ENCODE data around the gene SDE2.

Gene SDE2

DNA sequence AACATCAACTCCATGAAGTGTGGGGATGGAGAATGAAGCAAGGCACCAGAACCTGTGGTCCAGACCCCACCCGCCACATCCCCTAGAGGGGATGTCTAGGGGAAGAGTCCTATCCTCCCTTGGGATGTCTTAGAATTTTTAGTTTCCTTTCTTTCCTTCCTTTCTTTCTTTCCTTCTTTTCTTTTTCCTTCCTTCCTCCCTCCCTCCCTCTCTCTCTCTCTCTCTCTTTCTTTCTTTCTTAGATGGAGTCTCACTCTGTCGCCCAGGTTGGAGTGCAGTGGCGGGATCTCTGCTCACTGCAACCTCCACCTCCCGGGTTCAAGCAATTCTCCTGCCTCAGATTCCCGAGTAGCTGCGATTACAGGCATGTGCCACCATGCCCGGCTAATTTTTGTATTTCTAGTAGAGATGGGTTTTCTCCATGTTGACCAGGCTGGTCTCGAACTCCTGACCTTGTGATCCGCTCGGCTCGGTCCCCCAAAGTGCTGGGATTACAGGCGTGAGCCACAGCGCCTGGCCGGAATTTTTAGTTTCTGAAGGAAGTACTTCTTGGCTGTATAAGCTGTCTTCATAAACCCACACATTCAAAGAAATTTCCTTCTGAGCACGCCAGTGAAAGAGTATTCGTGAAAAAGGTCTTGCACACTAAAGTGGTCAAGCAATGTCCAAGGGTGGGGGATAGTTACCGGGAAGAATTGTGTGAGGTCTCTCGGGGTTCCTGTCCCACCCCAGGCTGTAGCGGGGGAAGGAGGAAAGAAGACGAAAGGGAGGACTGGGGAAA is 37.3 kb downstream of the SDE2 start:
- no peak overlapping the region for H3K27ac ChIP-seq (ENCODE audit: insufficient read depth in 1 of 2, low read depth in 1 of 2, low read length in 2 of 2, poor library complexity in 1 of 2, severe bottlenecking in 2 of 2)
- ChIA-PET CTCF (interaction anchor here (0.6 to 6.3 kb wide), 22 partner anchors 10 to 484 kb away, joined by 3 to 59 read pairs (median 4); partner anchors contain the start of genes LEFTY1, PYCR2 and TMEM63A), POLR2A (no interaction called here)
- no peaks in the 10 kb centered on the region for H3K27me3 ChIP-seq (replicated peaks in 2 of 5; ENCODE audit: control insufficient read depth in 4 of 5, insufficient read depth in 5 of 5, low read length in 4 of 5)
- no peaks in the 10 kb centered on the region for H3K36me3 ChIP-seq (ENCODE audit: control insufficient read depth in 4 of 4, insufficient read depth in 4 of 4, low read length in 3 of 4)
- peak overlapping the region in 1 of 7 experiments; percentile 19 for H3K4me3 ChIP-seq (ENCODE audit: control insufficient read depth in 1 of 7, extremely low read depth in 1 of 7, insufficient read depth in 4 of 7, low read depth in 2 of 7, low read length in 6 of 7)
- 81% methylated on average over 13 of the region's 20 CpGs for WGBS (ENCODE audit: insufficient coverage)
- DNase-seq, result no peak
- no peaks in the 10 kb centered on the region for H3K9me3 ChIP-seq (ENCODE audit: control extremely low read depth in 1 of 5, control insufficient read depth in 4 of 5, insufficient read depth in 2 of 5, low read depth in 1 of 5, low read length in 4 of 5)
- peaks cover 0 to 5% (median 2%) of the 10 kb centered on the region in 4 experiments for H3K4me1 ChIP-seq (ENCODE audit: control extremely low read depth in 1 of 4, control insufficient read depth in 4 of 4, insufficient read depth in 4 of 4, low read length in 3 of 4)

DNA sequence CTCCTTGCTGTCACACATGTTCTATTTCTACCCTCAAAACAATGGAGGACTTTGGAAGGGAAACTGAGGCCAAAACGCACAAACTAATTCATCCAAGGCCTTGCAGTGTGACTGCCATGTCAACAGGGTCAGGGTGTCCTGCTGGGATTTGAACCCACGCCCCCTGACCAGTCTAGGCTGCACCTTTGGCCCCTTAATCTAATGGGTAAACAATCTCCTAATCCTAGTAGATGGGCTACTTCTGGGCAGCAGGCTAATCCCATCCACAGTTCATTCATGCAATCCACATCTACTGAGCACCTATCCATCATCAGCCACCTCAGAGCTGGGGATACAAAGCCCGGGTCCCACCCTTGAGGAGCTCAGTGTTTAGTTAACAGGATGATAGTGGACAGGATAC is 41.1 kb downstream of the SDE2 start:
- CTCF ChIA-PET, result interaction anchor here (1.1 to 6.3 kb wide), 2 partner anchors 14 to 15 kb away, joined by 4 to 59 read pairs; no protein-coding TSS in a partner anchor
- H3K9me3 ChIP-seq (ENCODE audit: control extremely low read depth in 1 of 5, control insufficient read depth in 4 of 5, insufficient read depth in 2 of 5, low read depth in 1 of 5, low read length in 4 of 5), result no peaks in the 10 kb centered on the region
- H3K36me3 ChIP-seq (ENCODE audit: control insufficient read depth in 4 of 4, insufficient read depth in 4 of 4, low read length in 3 of 4), result no peaks in the 10 kb centered on the region
- DNase-seq, result no peak
- POLR2A ChIA-PET, result no interaction called here
- no peak overlapping the region for H3K4me3 ChIP-seq (ENCODE audit: control insufficient read depth in 1 of 7, extremely low read depth in 1 of 7, insufficient read depth in 4 of 7, low read depth in 2 of 7, low read length in 6 of 7)
- no peaks in the 10 kb centered on the region for H3K27me3 ChIP-seq (replicated peaks in 2 of 5; ENCODE audit: control insufficient read depth in 4 of 5, insufficient read depth in 5 of 5, low read length in 4 of 5)
- H3K4me1 ChIP-seq (ENCODE audit: control extremely low read depth in 1 of 4, control insufficient read depth in 4 of 4, insufficient read depth in 4 of 4, low read length in 3 of 4), result peaks cover 0 to 5% (median 2%) of the 10 kb centered on the region in 4 experiments
- no CpG with 5 or more reads among the region's 3 CpGs for WGBS (ENCODE audit: insufficient coverage)
- no peak overlapping the region for H3K27ac ChIP-seq (ENCODE audit: insufficient read depth in 1 of 2, low read depth in 1 of 2, low read length in 2 of 2, poor library complexity in 1 of 2, severe bottlenecking in 2 of 2)

GRCh38 chr1:225954753-225955152 is 44.4 kb downstream of the SDE2 start:
- no peak for DNase-seq
- Histone ChIP-seq H3K4me3 (ENCODE audit: control insufficient read depth in 1 of 7, extremely low read depth in 1 of 7, insufficient read depth in 4 of 7, low read depth in 2 of 7, low read length in 6 of 7) (no peak overlapping the region), H3K36me3 (ENCODE audit: control insufficient read depth in 4 of 4, insufficient read depth in 4 of 4, low read length in 3 of 4) (no peaks in the 10 kb centered on the region), H3K4me1 (ENCODE audit: control extremely low read depth in 1 of 4, control insufficient read depth in 4 of 4, insufficient read depth in 4 of 4, low read length in 3 of 4) (peaks cover 0 to 17% (median 9%) of the 10 kb centered on the region in 4 experiments), H3K27ac (ENCODE audit: insufficient read depth in 1 of 2, low read depth in 1 of 2, low read length in 2 of 2, poor library complexity in 1 of 2, severe bottlenecking in 2 of 2) (no peak overlapping the region), H3K9me3 (ENCODE audit: control extremely low read depth in 1 of 5, control insufficient read depth in 4 of 5, insufficient read depth in 2 of 5, low read depth in 1 of 5, low read length in 4 of 5) (no peaks in the 10 kb centered on the region), H3K27me3 (replicated peaks in 2 of 5; ENCODE audit: control insufficient read depth in 4 of 5, insufficient read depth in 5 of 5, low read length in 4 of 5) (no peaks in the 10 kb centered on the region)
- ChIA-PET POLR2A (no interaction called here), CTCF (interaction anchor here (0.7 to 0.9 kb wide), 2 partner anchors 11 to 29 kb away, joined by 3 to 4 read pairs; no protein-coding TSS in a partner anchor)
- no CpG with 5 or more reads among the region's 1 CpG for WGBS (ENCODE audit: insufficient coverage)

DNA sequence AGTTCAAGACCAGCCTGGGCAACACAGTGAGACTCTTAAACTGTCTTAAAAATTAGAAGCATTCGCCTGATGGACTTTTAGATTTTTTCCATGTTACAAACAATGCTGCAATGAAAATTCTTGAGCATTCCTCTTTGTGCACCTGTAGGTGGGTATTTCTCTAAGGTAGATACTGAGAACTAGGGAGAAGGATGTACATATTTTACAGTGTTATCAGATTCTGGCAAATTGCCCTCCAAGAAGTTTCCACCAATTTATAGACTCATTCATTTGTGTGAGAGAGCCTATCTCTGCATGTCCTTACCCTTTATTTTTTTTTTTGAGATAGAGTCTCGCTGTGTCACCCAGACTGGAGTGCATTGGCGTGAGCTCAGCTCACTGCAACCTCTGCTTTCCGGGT is 45.8 kb downstream of the SDE2 start:
- WGBS (ENCODE audit: insufficient coverage), result 94% methylated on average over 3 of the region's 4 CpGs
- Histone ChIP-seq H3K36me3 (ENCODE audit: control insufficient read depth in 4 of 4, insufficient read depth in 4 of 4, low read length in 3 of 4) (no peaks in the 10 kb centered on the region), H3K27ac (ENCODE audit: insufficient read depth in 1 of 2, low read depth in 1 of 2, low read length in 2 of 2, poor library complexity in 1 of 2, severe bottlenecking in 2 of 2) (no peak overlapping the region), H3K9me3 (ENCODE audit: control extremely low read depth in 1 of 5, control insufficient read depth in 4 of 5, insufficient read depth in 2 of 5, low read depth in 1 of 5, low read length in 4 of 5) (no peaks in the 10 kb centered on the region), H3K4me3 (ENCODE audit: control insufficient read depth in 1 of 7, extremely low read depth in 1 of 7, insufficient read depth in 4 of 7, low read depth in 2 of 7, low read length in 6 of 7) (no peak overlapping the region), H3K27me3 (replicated peaks in 2 of 5; ENCODE audit: control insufficient read depth in 4 of 5, insufficient read depth in 5 of 5, low read length in 4 of 5) (no peaks in the 10 kb centered on the region), H3K4me1 (ENCODE audit: control extremely low read depth in 1 of 4, control insufficient read depth in 4 of 4, insufficient read depth in 4 of 4, low read length in 3 of 4) (peaks cover 0 to 15% (median 9%) of the 10 kb centered on the region in 4 experiments)
- ChIA-PET CTCF (interaction anchor here (1.5 kb wide), 2 partner anchors 17 to 18 kb away, joined by 3 to 5 read pairs; no protein-coding TSS in a partner anchor), POLR2A (no interaction called here)
- DNase-seq, result no peak

GRCh38 chr1:225950905-225951497 is 48.1 kb downstream of the SDE2 start:
- CTCF ChIA-PET, result interaction anchor here (0.7 to 2.1 kb wide), 7 partner anchors 10 to 28 kb away, joined by 3 to 7 read pairs (median 3); partner anchors contain the start of gene PYCR2

GRCh38 chr1:225949041-225949440 is 50.1 kb downstream of the SDE2 start:
- WGBS (ENCODE audit: insufficient coverage), result 81% methylated on average over 6 of the region's 6 CpGs
- POLR2A ChIA-PET, result no interaction called here

More at GRCh38 chr1:225950905-225951497, 48.1 kb downstream of the SDE2 start:
- 34% methylated on average over 7 of the region's 9 CpGs for WGBS (ENCODE audit: insufficient coverage)
- POLR2A ChIA-PET, result interaction anchor here (0.6 kb wide), 1 partner anchor 40 kb away, joined by 3 read pairs; no protein-coding TSS in a partner anchor
- Histone ChIP-seq H3K4me1 (ENCODE audit: control extremely low read depth in 1 of 4, control insufficient read depth in 4 of 4, insufficient read depth in 4 of 4, low read length in 3 of 4) (peaks cover 0 to 15% (median 9%) of the 10 kb centered on the region in 4 experiments), H3K27me3 (replicated peaks in 2 of 5; ENCODE audit: control insufficient read depth in 4 of 5, insufficient read depth in 5 of 5, low read length in 4 of 5) (no peaks in the 10 kb centered on the region), H3K36me3 (ENCODE audit: control insufficient read depth in 4 of 4, insufficient read depth in 4 of 4, low read length in 3 of 4) (no peaks in the 10 kb centered on the region), H3K9me3 (ENCODE audit: control extremely low read depth in 1 of 5, control insufficient read depth in 4 of 5, insufficient read depth in 2 of 5, low read depth in 1 of 5, low read length in 4 of 5) (no peaks in the 10 kb centered on the region), H3K27ac (ENCODE audit: insufficient read depth in 1 of 2, low read depth in 1 of 2, low read length in 2 of 2, poor library complexity in 1 of 2, severe bottlenecking in 2 of 2) (peak overlapping the region; percentile 9 to 20), H3K4me3 (ENCODE audit: control insufficient read depth in 1 of 7, extremely low read depth in 1 of 7, insufficient read depth in 4 of 7, low read depth in 2 of 7, low read length in 6 of 7) (peak overlapping the region in 4 of 7 experiments; percentile 11 to 57 (median 44))
- DNase-seq, result peak; percentile 21 to 63 (median 51)

More at GRCh38 chr1:225949041-225949440, 50.1 kb downstream of the SDE2 start:
- no peak for DNase-seq
- CTCF ChIA-PET, result interaction anchor here (1.1 to 1.5 kb wide), 3 partner anchors 14 to 39 kb away, joined by 3 to 4 read pairs (median 3); no protein-coding TSS in a partner anchor
- Histone ChIP-seq H3K4me3 (ENCODE audit: control insufficient read depth in 1 of 7, extremely low read depth in 1 of 7, insufficient read depth in 4 of 7, low read depth in 2 of 7, low read length in 6 of 7) (no peak overlapping the region), H3K27ac (ENCODE audit: insufficient read depth in 1 of 2, low read depth in 1 of 2, low read length in 2 of 2, poor library complexity in 1 of 2, severe bottlenecking in 2 of 2) (no peak overlapping the region), H3K9me3 (ENCODE audit: control extremely low read depth in 1 of 5, control insufficient read depth in 4 of 5, insufficient read depth in 2 of 5, low read depth in 1 of 5, low read length in 4 of 5) (no peaks in the 10 kb centered on the region), H3K4me1 (ENCODE audit: control extremely low read depth in 1 of 4, control insufficient read depth in 4 of 4, insufficient read depth in 4 of 4, low read length in 3 of 4) (peaks cover 2 to 26% (median 16%) of the 10 kb centered on the region in 4 experiments), H3K27me3 (replicated peaks in 2 of 5; ENCODE audit: control insufficient read depth in 4 of 5, insufficient read depth in 5 of 5, low read length in 4 of 5) (no peaks in the 10 kb centered on the region), H3K36me3 (ENCODE audit: control insufficient read depth in 4 of 4, insufficient read depth in 4 of 4, low read length in 3 of 4) (no peaks in the 10 kb centered on the region)
